ENCODE results near the gene MPP2.

MPP2 gene

DNA sequence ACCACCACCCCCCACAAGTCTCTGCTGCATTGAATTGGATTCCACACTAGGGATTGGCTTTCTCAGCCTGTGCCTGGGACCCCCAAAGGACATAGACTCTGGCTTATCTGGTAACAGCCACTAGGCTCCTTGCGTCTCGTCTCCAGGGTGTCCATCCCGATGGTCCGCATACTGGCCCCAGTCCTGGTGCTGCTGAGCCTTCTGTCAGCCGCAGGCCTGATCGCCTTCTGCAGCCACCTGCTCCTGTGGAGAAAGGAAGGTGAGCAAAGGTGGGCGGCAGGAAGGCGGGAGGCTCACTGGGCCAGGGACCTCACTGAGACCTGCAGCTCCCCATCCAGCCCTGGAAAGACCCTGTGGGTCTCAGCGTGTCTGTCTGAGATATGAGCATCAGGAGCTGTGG is 52.3 kb downstream of the MPP2 start:
- 99% methylated on average over 8 of the region's 9 CpGs for WGBS (ENCODE audit: insufficient coverage)
- ChIA-PET POLR2A (no interaction called here), CTCF (interaction anchor here (1.9 to 4.1 kb wide), 3 partner anchors 8 to 94 kb away, joined by 4 to 19 read pairs (median 6); partner anchors contain the start of gene CD300LG)
- peaks cover 0 to 14% (median 9%) of the 10 kb centered on the region in 4 experiments for H3K4me1 ChIP-seq (ENCODE audit: control extremely low read depth in 1 of 4, control insufficient read depth in 4 of 4, insufficient read depth in 4 of 4, low read length in 3 of 4)
- no peaks in the 10 kb centered on the region for H3K9me3 ChIP-seq (ENCODE audit: control extremely low read depth in 1 of 5, control insufficient read depth in 4 of 5, insufficient read depth in 2 of 5, low read depth in 1 of 5, low read length in 4 of 5)
- H3K4me3 ChIP-seq (ENCODE audit: control insufficient read depth in 1 of 7, extremely low read depth in 1 of 7, insufficient read depth in 4 of 7, low read depth in 2 of 7, low read length in 6 of 7) = no peak overlapping the region
- DNase-seq = no peak
- no peaks in the 10 kb centered on the region for H3K36me3 ChIP-seq (ENCODE audit: control insufficient read depth in 4 of 4, insufficient read depth in 4 of 4, low read length in 3 of 4)
- H3K27ac ChIP-seq (ENCODE audit: insufficient read depth in 1 of 2, low read depth in 1 of 2, low read length in 2 of 2, poor library complexity in 1 of 2, severe bottlenecking in 2 of 2) = no peak overlapping the region
- no peaks in the 10 kb centered on the region for H3K27me3 ChIP-seq (replicated peaks in 2 of 5; ENCODE audit: control insufficient read depth in 4 of 5, insufficient read depth in 5 of 5, low read length in 4 of 5)

GRCh38 chr17:43854498-43854897 is 52.8 kb downstream of the MPP2 start:
- H3K4me3 ChIP-seq (ENCODE audit: control insufficient read depth in 1 of 7, extremely low read depth in 1 of 7, insufficient read depth in 4 of 7, low read depth in 2 of 7, low read length in 6 of 7) = no peak overlapping the region
- 90% methylated on average over 5 of the region's 8 CpGs for WGBS (ENCODE audit: insufficient coverage)
- no peaks in the 10 kb centered on the region for H3K36me3 ChIP-seq (ENCODE audit: control insufficient read depth in 4 of 4, insufficient read depth in 4 of 4, low read length in 3 of 4)
- no peaks in the 10 kb centered on the region for H3K27me3 ChIP-seq (replicated peaks in 2 of 5; ENCODE audit: control insufficient read depth in 4 of 5, insufficient read depth in 5 of 5, low read length in 4 of 5)
- no peak overlapping the region for H3K27ac ChIP-seq (ENCODE audit: insufficient read depth in 1 of 2, low read depth in 1 of 2, low read length in 2 of 2, poor library complexity in 1 of 2, severe bottlenecking in 2 of 2)
- CTCF ChIA-PET = interaction anchor here (0.7 to 4.1 kb wide), 5 partner anchors 8 to 93 kb away, joined by 3 to 19 read pairs (median 4); partner anchors contain the start of gene CD300LG
- peaks cover 0 to 14% (median 9%) of the 10 kb centered on the region in 4 experiments for H3K4me1 ChIP-seq (ENCODE audit: control extremely low read depth in 1 of 4, control insufficient read depth in 4 of 4, insufficient read depth in 4 of 4, low read length in 3 of 4)
- POLR2A ChIA-PET = no interaction called here
- DNase-seq = no peak
- no peaks in the 10 kb centered on the region for H3K9me3 ChIP-seq (ENCODE audit: control extremely low read depth in 1 of 5, control insufficient read depth in 4 of 5, insufficient read depth in 2 of 5, low read depth in 1 of 5, low read length in 4 of 5)

- WGBS (ENCODE audit: insufficient coverage) = 85% methylated on average over 7 of the region's 7 CpGs
- CTCF ChIA-PET = interaction anchor here (0.8 to 2.2 kb wide), 5 partner anchors 11 to 158 kb away, joined by 3 to 6 read pairs (median 4); no protein-coding TSS in a partner anchor
- no peak for DNase-seq
- no peak overlapping the region for H3K27ac ChIP-seq (ENCODE audit: insufficient read depth in 1 of 2, low read depth in 1 of 2, low read length in 2 of 2, poor library complexity in 1 of 2, severe bottlenecking in 2 of 2)
- POLR2A ChIA-PET = interaction anchor here (1.2 kb wide), 1 partner anchor 46 kb away, joined by 3 read pairs; no protein-coding TSS in a partner anchor
- no peaks in the 10 kb centered on the region for H3K27me3 ChIP-seq (replicated peaks in 2 of 5; ENCODE audit: control insufficient read depth in 4 of 5, insufficient read depth in 5 of 5, low read length in 4 of 5)
- no peaks in the 10 kb centered on the region for H3K36me3 ChIP-seq (ENCODE audit: control insufficient read depth in 4 of 4, insufficient read depth in 4 of 4, low read length in 3 of 4)
- no peak overlapping the region for H3K4me3 ChIP-seq (ENCODE audit: control insufficient read depth in 1 of 7, extremely low read depth in 1 of 7, insufficient read depth in 4 of 7, low read depth in 2 of 7, low read length in 6 of 7)
- H3K4me1 ChIP-seq (ENCODE audit: control extremely low read depth in 1 of 4, control insufficient read depth in 4 of 4, insufficient read depth in 4 of 4, low read length in 3 of 4) = peaks cover 0 to 14% (median 9%) of the 10 kb centered on the region in 4 experiments
- H3K9me3 ChIP-seq (ENCODE audit: control extremely low read depth in 1 of 5, control insufficient read depth in 4 of 5, insufficient read depth in 2 of 5, low read depth in 1 of 5, low read length in 4 of 5) = no peaks in the 10 kb centered on the region
Measured at GRCh38 chr17:43853546-43853945, 53.8 kb downstream of the MPP2 start.

GRCh38 chr17:43852571-43852970 is 54.8 kb downstream of the MPP2 start:
- ChIA-PET POLR2A (interaction anchor here (0.6 kb wide), 1 partner anchor 34 kb away, joined by 3 read pairs; no protein-coding TSS in a partner anchor), CTCF (interaction anchor here (1.4 to 1.9 kb wide), 2 partner anchors 13 to 26 kb away, joined by 4 read pairs; no protein-coding TSS in a partner anchor)
- no peaks in the 10 kb centered on the region for H3K36me3 ChIP-seq (ENCODE audit: control insufficient read depth in 4 of 4, insufficient read depth in 4 of 4, low read length in 3 of 4)
- DNase-seq = no peak
- WGBS (ENCODE audit: insufficient coverage) = 95% methylated on average over 3 of the region's 8 CpGs
- no peaks in the 10 kb centered on the region for H3K27me3 ChIP-seq (replicated peaks in 2 of 5; ENCODE audit: control insufficient read depth in 4 of 5, insufficient read depth in 5 of 5, low read length in 4 of 5)
- no peaks in the 10 kb centered on the region for H3K9me3 ChIP-seq (ENCODE audit: control extremely low read depth in 1 of 5, control insufficient read depth in 4 of 5, insufficient read depth in 2 of 5, low read depth in 1 of 5, low read length in 4 of 5)
- H3K4me3 ChIP-seq (ENCODE audit: control insufficient read depth in 1 of 7, extremely low read depth in 1 of 7, insufficient read depth in 4 of 7, low read depth in 2 of 7, low read length in 6 of 7) = no peak overlapping the region
- no peak overlapping the region for H3K27ac ChIP-seq (ENCODE audit: insufficient read depth in 1 of 2, low read depth in 1 of 2, low read length in 2 of 2, poor library complexity in 1 of 2, severe bottlenecking in 2 of 2)
- H3K4me1 ChIP-seq (ENCODE audit: control extremely low read depth in 1 of 4, control insufficient read depth in 4 of 4, insufficient read depth in 4 of 4, low read length in 3 of 4) = peaks cover 0 to 5% (median under 1%) of the 10 kb centered on the region in 4 experiments

- WGBS (ENCODE audit: insufficient coverage) = 94% methylated on average over 5 of the region's 8 CpGs
- Histone ChIP-seq H3K27ac (ENCODE audit: insufficient read depth in 1 of 2, low read depth in 1 of 2, low read length in 2 of 2, poor library complexity in 1 of 2, severe bottlenecking in 2 of 2) (no peak overlapping the region), H3K4me1 (ENCODE audit: control extremely low read depth in 1 of 4, control insufficient read depth in 4 of 4, insufficient read depth in 4 of 4, low read length in 3 of 4) (peaks cover 0 to 17% (median 8%) of the 10 kb centered on the region in 4 experiments), H3K4me3 (ENCODE audit: control insufficient read depth in 1 of 7, extremely low read depth in 1 of 7, insufficient read depth in 4 of 7, low read depth in 2 of 7, low read length in 6 of 7) (no peak overlapping the region), H3K9me3 (ENCODE audit: control extremely low read depth in 1 of 5, control insufficient read depth in 4 of 5, insufficient read depth in 2 of 5, low read depth in 1 of 5, low read length in 4 of 5) (no peaks in the 10 kb centered on the region), H3K36me3 (ENCODE audit: control insufficient read depth in 4 of 4, insufficient read depth in 4 of 4, low read length in 3 of 4) (no peaks in the 10 kb centered on the region), H3K27me3 (replicated peaks in 2 of 5; ENCODE audit: control insufficient read depth in 4 of 5, insufficient read depth in 5 of 5, low read length in 4 of 5) (no peaks in the 10 kb centered on the region)
- no peak for DNase-seq
- ChIA-PET CTCF (interaction anchor here (1.2 kb wide), 1 partner anchor 15 kb away, joined by 3 read pairs; no protein-coding TSS in a partner anchor), POLR2A (no interaction called here)
Measured at GRCh38 chr17:43849116-43849515, 58.2 kb downstream of the MPP2 start.

DNA sequence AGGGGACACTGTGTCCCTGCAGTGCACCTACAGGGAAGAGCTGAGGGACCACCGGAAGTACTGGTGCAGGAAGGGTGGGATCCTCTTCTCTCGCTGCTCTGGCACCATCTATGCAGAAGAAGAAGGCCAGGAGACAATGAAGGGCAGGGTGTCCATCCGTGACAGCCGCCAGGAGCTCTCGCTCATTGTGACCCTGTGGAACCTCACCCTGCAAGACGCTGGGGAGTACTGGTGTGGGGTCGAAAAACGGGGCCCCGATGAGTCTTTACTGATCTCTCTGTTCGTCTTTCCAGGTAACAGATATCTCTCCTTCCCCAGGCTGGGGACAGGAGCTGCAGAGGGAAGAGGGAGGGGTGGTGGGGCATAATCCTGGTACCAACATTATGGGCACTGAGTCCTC is 58.7 kb downstream of the MPP2 start:
- Histone ChIP-seq H3K27me3 (replicated peaks in 2 of 5; ENCODE audit: control insufficient read depth in 4 of 5, insufficient read depth in 5 of 5, low read length in 4 of 5) (no peaks in the 10 kb centered on the region), H3K4me3 (ENCODE audit: control insufficient read depth in 1 of 7, extremely low read depth in 1 of 7, insufficient read depth in 4 of 7, low read depth in 2 of 7, low read length in 6 of 7) (no peak overlapping the region), H3K36me3 (ENCODE audit: control insufficient read depth in 4 of 4, insufficient read depth in 4 of 4, low read length in 3 of 4) (no peaks in the 10 kb centered on the region), H3K9me3 (ENCODE audit: control extremely low read depth in 1 of 5, control insufficient read depth in 4 of 5, insufficient read depth in 2 of 5, low read depth in 1 of 5, low read length in 4 of 5) (no peaks in the 10 kb centered on the region), H3K27ac (ENCODE audit: insufficient read depth in 1 of 2, low read depth in 1 of 2, low read length in 2 of 2, poor library complexity in 1 of 2, severe bottlenecking in 2 of 2) (no peak overlapping the region), H3K4me1 (ENCODE audit: control extremely low read depth in 1 of 4, control insufficient read depth in 4 of 4, insufficient read depth in 4 of 4, low read length in 3 of 4) (peaks cover 0 to 17% (median 8%) of the 10 kb centered on the region in 4 experiments)
- WGBS (ENCODE audit: insufficient coverage) = 96% methylated on average over 5 of the region's 10 CpGs
- ChIA-PET POLR2A (no interaction called here), CTCF (interaction anchor here (1.2 to 3.8 kb wide), 2 partner anchors 8 to 15 kb away, joined by 3 to 19 read pairs; no protein-coding TSS in a partner anchor)
- no peak for DNase-seq

GRCh38 chr17:43846963-43847371 is 60.4 kb downstream of the MPP2 start, which contains the start of gene CD300LG:
Gene CD300LG, plus strand, starts transcription at chr17:43847176. Its CDS starts 41 bp downstream, at chr17:43847217.
- POLR2A ChIA-PET = no interaction called here
- WGBS (ENCODE audit: insufficient coverage) = 26% methylated on average over 12 of the region's 17 CpGs
- H3K4me3 ChIP-seq (ENCODE audit: control insufficient read depth in 1 of 7, extremely low read depth in 1 of 7, insufficient read depth in 4 of 7, low read depth in 2 of 7, low read length in 6 of 7) = no peak within 1 kb of the TSS
- no peak within 1 kb of the TSS for H3K27ac ChIP-seq (ENCODE audit: insufficient read depth in 1 of 2, low read depth in 1 of 2, low read length in 2 of 2, poor library complexity in 1 of 2, severe bottlenecking in 2 of 2)
- no peaks in the 10 kb centered on the region for H3K27me3 ChIP-seq (replicated peaks in 2 of 5; ENCODE audit: control insufficient read depth in 4 of 5, insufficient read depth in 5 of 5, low read length in 4 of 5)
- H3K36me3 ChIP-seq (ENCODE audit: control insufficient read depth in 4 of 4, insufficient read depth in 4 of 4, low read length in 3 of 4) = no peaks in the 10 kb centered on the region
- CTCF ChIA-PET = interaction anchor here (0.7 to 3.8 kb wide), 20 partner anchors 9 to 152 kb away, joined by 3 to 19 read pairs (median 5); partner anchors contain the start of genes CFAP97D1 and MPP3
- DNase-seq = peak in 2 of 3 donors; percentile 36 to 56
- no peaks in the 10 kb centered on the region for H3K9me3 ChIP-seq (ENCODE audit: control extremely low read depth in 1 of 5, control insufficient read depth in 4 of 5, insufficient read depth in 2 of 5, low read depth in 1 of 5, low read length in 4 of 5)
- H3K4me1 ChIP-seq (ENCODE audit: control extremely low read depth in 1 of 4, control insufficient read depth in 4 of 4, insufficient read depth in 4 of 4, low read length in 3 of 4) = peaks cover 0 to 15% (median 8%) of the 10 kb centered on the region in 4 experiments

Measured in common myeloid progenitor, CD34-positive (primary cell).